Body of pancreas (tissue), 4 donors: Measurements from ENCODE around the gene ANKDD1A. TPM values are rescaled to one million over a fixed set of nuclear protein-coding genes. Genes with fewer than 3 reads are reported as not detected.
A peak's percentile ranks its signal among the peaks of the same experiment; 100 is the strongest.

Experiments used
- ATAC-seq: fragments of 150-250 bp; one replicate; pipeline ENCODE4 v1.9.1; 2016
- DNase-seq, 4 donors: peaks; one replicate each; pipeline ENCODE4 v3.0.0-alpha.2; 2019
- H3K27ac ChIP-seq, 4 donors: fragments of 200-600 bp; sonication (generic); 1 replicate in 3 of 4; 2 replicates in 1 of 4; pipeline versions ENCODE4 v1.5.1 to v1.6.1; 2016 to 2019; ENCODE audit warnings: mild to moderate bottlenecking in 1 of 4, mixed read lengths in 1 of 4, moderate library complexity in 1 of 4
- H3K27me3 ChIP-seq, 2 donors: fragments of 200-600 bp; sonication (generic); one replicate each; pipeline ENCODE4 v1.6.0; 2016; ENCODE audit warnings: mild to moderate bottlenecking in 1 of 2
- H3K36me3 ChIP-seq, 2 donors: fragments of 200-600 bp; sonication (generic); replicated peaks in 1 of 2; 2 replicates each; pipeline ENCODE4 v1.5.1; 2016; ENCODE audit warnings: low read depth in 2 of 2; ENCODE audit not compliant: insufficient read depth in 1 of 2
- H3K4me1 ChIP-seq: fragments of 200-600 bp; sonication (generic); one replicate; pipeline ENCODE4 v1.6.0; 2016
- H3K4me3 ChIP-seq, 2 donors: fragments of 200-600 bp; sonication (generic); 1 replicate in 1 of 2; 2 replicates in 1 of 2; pipeline ENCODE4 v1.5.1; 2016 to 2019
- H3K9me3 ChIP-seq, 3 donors: fragments of 200-600 bp; sonication (generic); 1 replicate in 2 of 3; 2 replicates in 1 of 3; pipeline ENCODE4 v1.5.1; 2016
- CTCF ChIP-seq, 7 experiments: fragments of 450-650 bp in 4 of 7; fragments of 200-600 bp in 3 of 7; sonication (generic) in 3 of 7; IDR thresholded peaks; one replicate each; pipeline ENCODE4 v1.5.1; 2016 to 2019; ENCODE audit warnings: antibody characterized with exemption in 7 of 7
- POLR2A ChIP-seq, 3 donors: fragments of 450-650 bp; IDR thresholded peaks; one replicate each; pipeline ENCODE4 v1.6.1; 2016; ENCODE audit warnings: antibody characterized with exemption in 3 of 3, mild to moderate bottlenecking in 2 of 3
- WGBS, 2 donors: methylation state at CpG; one replicate each; pipeline ENCODE4 v1.1.5; 2017; 5-methylcytosine and 5-hydroxymethylcytosine counted together
- intact Hi-C: fragments of 100-400 bp; cut with DNase I; formaldehyde crosslinking; loops from one replicate; pipeline ENCODE4 v1.15.1; 2023
- total RNA-seq, 2 donors: library from RNA; depleted of rRNA; stranded (reverse); fragments of >200 nt; gene quantifications; one replicate each; pipeline ENCODE4 v1.1.0, GENCODE V29; 2016

The ANKDD1A gene
- total RNA-seq, 2 donors from 2014 or later: 3.9 to 18.8 TPM

GRCh38 chr15:64906402-64906801 lies 5.3 kb upstream of the ANKDD1A start:
- TF ChIP-seq CTCF (IDR thresholded peaks at IDR 0.05): no peak
- peaks cover 11% of the 10 kb centered on the region for H3K4me1 ChIP-seq
- no peak for DNase-seq
- H3K27ac ChIP-seq: no peak overlapping the region
- H3K27me3 ChIP-seq: no peaks in the 10 kb centered on the region
- ATAC-seq: no peak
- no peaks in the 10 kb centered on the region for H3K36me3 ChIP-seq
- H3K4me3 ChIP-seq: no peak overlapping the region
- intact Hi-C loops: loop anchor here (10.0 kb wide), 1 partner anchor 172 kb away; no protein-coding TSS in a partner anchor
- no peaks in the 10 kb centered on the region for H3K9me3 ChIP-seq
- WGBS, 2 donors: 93 to 96% methylated on average over 3 of the region's 3 CpGs

- ATAC-seq (no peak), DNase-seq (no peak)
- H3K4me1 ChIP-seq: peaks cover 27% of the 10 kb centered on the region
- H3K27ac ChIP-seq: no peak overlapping the region
- H3K36me3 ChIP-seq: no peaks in the 10 kb centered on the region
- WGBS, 2 donors: 29 to 34% methylated on average over 1 of the region's 1 CpG
- H3K4me3 ChIP-seq: no peak overlapping the region
- intact Hi-C loops: loop anchor here (10.0 kb wide), 1 partner anchor 173 kb away; no protein-coding TSS in a partner anchor
- no peaks in the 10 kb centered on the region for H3K27me3 ChIP-seq
- TF ChIP-seq POLR2A (IDR thresholded peaks at IDR 0.05): no peak
- TF ChIP-seq CTCF (IDR thresholded peaks at IDR 0.05): no peak
- no peaks in the 10 kb centered on the region for H3K9me3 ChIP-seq
These were observed 3.7 kb upstream of the ANKDD1A start for GRCh38 chr15:64907991-64908390.

- 74 to 83% methylated on average over 3 of the region's 3 CpGs for WGBS, 2 donors
- Histone ChIP-seq H3K9me3 (no peaks in the 10 kb centered on the region), H3K36me3 (no peaks in the 10 kb centered on the region), H3K4me1 (peaks cover 27% of the 10 kb centered on the region), H3K27me3 (no peaks in the 10 kb centered on the region), H3K27ac (no peak overlapping the region), H3K4me3 (no peak overlapping the region)
- intact Hi-C loops: loop anchor here (10.0 kb wide), 1 partner anchor 175 kb away; no protein-coding TSS in a partner anchor
- DNase-seq (no peak), ATAC-seq (no peak)
- TF ChIP-seq CTCF (IDR thresholded peaks at IDR 0.05) (no peak), POLR2A (IDR thresholded peaks at IDR 0.05) (no peak)
These were observed 2.2 kb upstream of the ANKDD1A start for GRCh38 chr15:64909546-64909945.

- intact Hi-C loops: no loop called here
- DNase-seq (no peak), ATAC-seq (peak; percentile 13)
- no peaks in the 10 kb centered on the region for H3K9me3 ChIP-seq
- 47 to 78% methylated on average over 8 to 15 of the region's 15 CpGs for WGBS, 2 donors
- peak overlapping the region; percentile 21 to 43 for H3K4me3 ChIP-seq
- no peaks in the 10 kb centered on the region for H3K36me3 ChIP-seq
- H3K27ac ChIP-seq: no peak overlapping the region
- TF ChIP-seq POLR2A (IDR thresholded peaks at IDR 0.05): no peak
- TF ChIP-seq CTCF (IDR thresholded peaks at IDR 0.05): no peak
- H3K4me1 ChIP-seq: peaks cover 19% of the 10 kb centered on the region
- no peaks in the 10 kb centered on the region for H3K27me3 ChIP-seq
These were observed 950 bp downstream of the ANKDD1A start for GRCh38 chr15:64912379-64913325.
